Left lung (tissue), 10 donors: ENCODE results near the gene INPP5A. TPM values are rescaled to one million over a fixed set of nuclear protein-coding genes. Genes with fewer than 3 reads are reported as not detected.

Experiments
- ATAC-seq: fragments of 200-7000 bp; cut with Tn5 transposase; one replicate; pipeline ENCODE4 v1.9.1; 2020; ENCODE audit warnings: moderate library complexity
- DNase-seq, 4 donors: peaks; one replicate each; pipeline ENCODE4 v3.0.0-alpha.2; 2013 to 2020
- H3K27ac ChIP-seq, 2 donors: fragments of 200-600 bp; sonication (generic) in 1 of 2; one replicate each; pipeline versions ENCODE4 v1.5.0 to v1.8.0; 2020 to 2021
- H3K27me3 ChIP-seq, 2 donors: fragments of 200-600 bp; sonication (generic) in 1 of 2; one replicate each; pipeline versions ENCODE4 v1.5.0 to v1.8.0; 2020 to 2021
- H3K36me3 ChIP-seq, 2 donors: fragments of 200-600 bp; sonication (generic) in 1 of 2; one replicate each; pipeline versions ENCODE4 v1.5.0 to v1.8.0; 2020 to 2021
- H3K4me1 ChIP-seq, 2 donors: fragments of 200-600 bp; one replicate each; pipeline ENCODE4 v1.8.0; 2021
- H3K4me3 ChIP-seq, 2 donors: fragments of 200-600 bp; sonication (generic) in 1 of 2; one replicate each; pipeline versions ENCODE4 v1.5.0 to v1.8.0; 2020 to 2021; ENCODE audit warnings: mild to moderate bottlenecking in 1 of 2
- H3K9me3 ChIP-seq, 2 donors: fragments of 200-600 bp; sonication (generic) in 1 of 2; one replicate each; pipeline versions ENCODE4 v1.5.0 to v1.8.0; 2020 to 2021
- intact Hi-C, 2 donors: fragments of 100-400 bp; cut with DNase I; formaldehyde crosslinking; loops; one replicate each; pipeline versions ENCODE4 v1.11.2 to v1.14.2; 2022
- polyA plus RNA-seq, 6 donors: library from polyadenylated mRNA; unstranded; fragments of 120-200 nt; gene quantifications; one replicate each; pipeline ENCODE4 v1.2.1, GENCODE V29; 2013; ENCODE audit not compliant: insufficient read length in 6 of 6
- total RNA-seq, 2 donors: library from RNA; stranded (reverse); fragmentation: NEBNext Ultra II Directional; extraction: Animal tissue kit (Norgen Biotek cat#: 25700); gene quantifications; one replicate each; pipeline ENCODE4 v1.2.1, GENCODE V29; 2021
- TF ChIP-seq, protein P1 (sequence below), 2 donors: fragments of 200-600 bp; sonication (generic) in 1 of 2; IDR thresholded peaks; one replicate each; pipeline versions ENCODE4 v1.5.0 to v1.8.0; 2021; ENCODE audit warnings: antibody characterized with exemption in 2 of 2
- donor health status: DM: no; HTN: yes; CAD: no.
- donor health status: DM: no; HTN: no; CAD: no.

The INPP5A gene
- total and polyA plus RNA-seq, 8 donors: 32.0 to 44.0 (median 36.8) TPM

DNA sequence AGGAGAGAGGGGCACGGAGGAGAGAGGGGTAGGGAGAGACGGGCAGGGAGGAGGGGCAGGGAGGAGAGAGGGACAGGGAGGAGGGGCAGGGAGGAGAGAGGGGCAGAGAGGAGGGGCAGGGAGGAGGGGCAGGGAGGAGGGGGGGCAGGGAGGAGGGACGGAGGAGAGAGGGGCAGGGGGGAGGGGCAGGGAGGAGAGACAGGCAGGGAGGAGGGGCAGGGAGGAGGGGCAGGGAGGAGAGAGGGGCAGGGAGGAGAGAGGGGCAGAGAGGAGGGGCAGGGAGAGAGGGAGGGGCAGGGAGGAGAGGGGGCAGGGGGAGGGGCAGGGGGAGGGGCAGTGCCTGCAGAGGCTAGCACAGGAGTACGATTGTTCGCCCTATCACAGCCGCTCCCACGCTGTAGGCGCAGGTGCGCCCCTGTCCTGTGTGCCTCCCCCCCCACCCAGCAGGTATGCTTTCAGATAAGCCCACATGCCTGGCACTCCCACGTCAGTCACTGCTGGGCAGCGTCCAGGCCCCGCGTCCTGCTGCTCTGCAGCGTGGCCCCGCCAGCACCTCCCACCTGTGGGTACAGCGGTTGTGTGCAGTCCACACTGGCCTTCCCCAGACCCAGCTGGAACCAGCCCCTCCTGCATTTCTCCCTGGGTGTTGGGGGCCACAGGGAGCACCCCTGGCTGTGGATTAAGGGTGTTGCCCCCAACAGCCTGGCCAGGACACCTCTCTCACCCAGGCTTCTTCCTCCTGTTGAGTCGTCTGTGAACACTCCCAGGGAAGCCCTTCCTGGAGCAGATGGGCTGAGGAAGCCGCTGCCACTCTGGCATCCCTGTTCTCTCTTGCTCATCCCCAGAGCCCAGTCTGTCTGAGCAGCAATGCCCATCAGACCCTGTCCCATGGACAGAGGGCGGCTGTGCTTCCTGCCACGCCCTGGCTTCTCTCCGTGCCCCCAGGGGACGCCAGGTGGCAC is 237.6 kb downstream of the INPP5A start:
- peak; percentile 59 for ATAC-seq
- H3K9me3 ChIP-seq: no peaks in the 10 kb centered on the region
- DNase-seq: peak in 1 of 4 donors; percentile 68
- no peak overlapping the region for H3K27ac ChIP-seq
- H3K27me3 ChIP-seq: no peaks in the 10 kb centered on the region
- TF ChIP-seq, protein P1, sequence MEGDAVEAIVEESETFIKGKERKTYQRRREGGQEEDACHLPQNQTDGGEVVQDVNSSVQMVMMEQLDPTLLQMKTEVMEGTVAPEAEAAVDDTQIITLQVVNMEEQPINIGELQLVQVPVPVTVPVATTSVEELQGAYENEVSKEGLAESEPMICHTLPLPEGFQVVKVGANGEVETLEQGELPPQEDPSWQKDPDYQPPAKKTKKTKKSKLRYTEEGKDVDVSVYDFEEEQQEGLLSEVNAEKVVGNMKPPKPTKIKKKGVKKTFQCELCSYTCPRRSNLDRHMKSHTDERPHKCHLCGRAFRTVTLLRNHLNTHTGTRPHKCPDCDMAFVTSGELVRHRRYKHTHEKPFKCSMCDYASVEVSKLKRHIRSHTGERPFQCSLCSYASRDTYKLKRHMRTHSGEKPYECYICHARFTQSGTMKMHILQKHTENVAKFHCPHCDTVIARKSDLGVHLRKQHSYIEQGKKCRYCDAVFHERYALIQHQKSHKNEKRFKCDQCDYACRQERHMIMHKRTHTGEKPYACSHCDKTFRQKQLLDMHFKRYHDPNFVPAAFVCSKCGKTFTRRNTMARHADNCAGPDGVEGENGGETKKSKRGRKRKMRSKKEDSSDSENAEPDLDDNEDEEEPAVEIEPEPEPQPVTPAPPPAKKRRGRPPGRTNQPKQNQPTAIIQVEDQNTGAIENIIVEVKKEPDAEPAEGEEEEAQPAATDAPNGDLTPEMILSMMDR (IDR thresholded peaks at IDR 0.05): no peak
- H3K4me1 ChIP-seq: no peaks in the 10 kb centered on the region
- intact Hi-C loops: no loop called here
- peaks cover 0 to 71% of the 10 kb centered on the region in 2 donors for H3K36me3 ChIP-seq
- no peak overlapping the region for H3K4me3 ChIP-seq

- H3K27ac ChIP-seq: no peak overlapping the region
- intact Hi-C loops: no loop called here
- no peak for ATAC-seq
- no peaks in the 10 kb centered on the region for H3K9me3 ChIP-seq
- peaks cover 0 to 71% of the 10 kb centered on the region in 2 donors for H3K36me3 ChIP-seq
- TF ChIP-seq, protein P1 (IDR thresholded peaks at IDR 0.05): no peak
- DNase-seq: no peak
- H3K27me3 ChIP-seq: no peaks in the 10 kb centered on the region
- H3K4me3 ChIP-seq: no peak overlapping the region
- H3K4me1 ChIP-seq: no peaks in the 10 kb centered on the region
Observed at GRCh38 chr10:132776186-132776585, 238.6 kb downstream of the INPP5A start.

DNA sequence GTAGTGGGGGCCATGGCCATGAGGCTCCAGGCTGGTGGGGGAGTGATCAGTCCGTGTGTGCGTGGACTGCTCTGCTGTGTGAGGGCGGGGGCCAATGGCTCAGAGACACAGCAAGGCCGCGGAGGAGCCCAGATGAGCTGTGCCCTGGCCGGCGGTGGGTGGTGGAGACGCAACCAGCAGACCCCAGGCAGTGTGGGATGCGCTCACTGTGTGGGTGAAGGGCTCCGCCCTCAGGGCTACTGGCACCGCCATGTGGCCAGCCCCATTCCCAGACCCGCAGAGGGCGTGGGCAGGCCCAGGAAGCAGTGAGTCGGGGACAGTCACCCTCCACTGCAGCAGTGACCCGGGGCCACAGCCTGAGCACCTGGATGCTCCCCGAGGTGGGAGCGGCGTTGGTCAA is 239.2 kb downstream of the INPP5A start:
- no peaks in the 10 kb centered on the region for H3K9me3 ChIP-seq
- no peaks in the 10 kb centered on the region for H3K27me3 ChIP-seq
- no peak overlapping the region for H3K27ac ChIP-seq
- no peak for DNase-seq
- no peak overlapping the region for H3K4me3 ChIP-seq
- no peaks in the 10 kb centered on the region for H3K4me1 ChIP-seq
- TF ChIP-seq, protein P1 (IDR thresholded peaks at IDR 0.05): no peak
- no peak for ATAC-seq
- intact Hi-C loops: no loop called here
- peaks cover 0 to 73% of the 10 kb centered on the region in 2 donors for H3K36me3 ChIP-seq

GRCh38 chr10:132777441-132777840 is 239.9 kb downstream of the INPP5A start:
- no peaks in the 10 kb centered on the region for H3K4me1 ChIP-seq
- TF ChIP-seq, protein P1 (IDR thresholded peaks at IDR 0.05): no peak
- no peaks in the 10 kb centered on the region for H3K9me3 ChIP-seq
- H3K27ac ChIP-seq: no peak overlapping the region
- H3K36me3 ChIP-seq: peaks cover 0 to 80% of the 10 kb centered on the region in 2 donors
- intact Hi-C loops: no loop called here
- no peak overlapping the region for H3K4me3 ChIP-seq
- no peak for ATAC-seq
- H3K27me3 ChIP-seq: no peaks in the 10 kb centered on the region
- no peak for DNase-seq

DNA sequence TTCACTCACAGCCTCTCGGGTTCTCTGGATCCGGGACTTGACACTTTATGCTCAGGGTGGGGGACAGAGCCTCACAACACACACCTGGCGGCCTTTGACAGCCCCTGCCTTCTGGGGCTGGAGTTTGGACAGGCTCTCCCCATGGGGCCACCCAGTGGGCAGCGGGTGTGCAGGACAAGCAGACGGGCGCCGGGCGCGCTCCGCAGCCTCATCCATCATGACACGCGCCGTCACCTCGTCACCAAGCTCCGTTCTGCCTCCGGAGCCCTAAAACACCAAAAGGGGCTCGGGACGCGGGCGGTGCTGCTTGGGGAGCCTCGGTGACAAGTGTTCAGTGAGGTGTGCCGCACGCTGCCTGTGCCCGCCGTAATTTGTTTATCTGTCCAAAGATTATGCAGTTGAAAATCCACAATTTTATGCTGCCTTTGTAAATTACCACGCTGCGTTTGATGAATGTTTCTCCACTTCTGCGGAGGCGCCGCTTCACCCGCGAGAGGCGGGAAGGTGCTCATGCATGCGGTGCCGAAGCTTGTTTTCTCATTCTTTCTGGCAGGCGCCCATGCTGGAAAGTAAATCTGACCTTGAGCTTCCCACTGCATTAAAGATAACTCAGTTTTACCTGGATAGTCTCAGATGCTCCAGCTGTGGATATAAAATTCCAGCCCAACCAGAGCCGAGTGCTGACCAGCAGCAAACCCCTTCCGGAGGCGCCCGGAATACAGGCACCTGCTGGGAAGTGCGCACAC is 242.1 kb downstream of the INPP5A start:
- H3K4me3 ChIP-seq: no peak overlapping the region
- intact Hi-C loops: no loop called here
- DNase-seq (no peak), ATAC-seq (no peak)
- H3K4me1 ChIP-seq: peaks cover 0 to under 1% of the 10 kb centered on the region in 2 donors
- H3K36me3 ChIP-seq: peaks cover 0 to 84% of the 10 kb centered on the region in 2 donors
- no peak overlapping the region for H3K27ac ChIP-seq
- no peaks in the 10 kb centered on the region for H3K9me3 ChIP-seq
- peaks cover 19 to 23% of the 10 kb centered on the region in 2 donors for H3K27me3 ChIP-seq
- TF ChIP-seq, protein P1 (IDR thresholded peaks at IDR 0.05): no peak
